H1 (cell line): ENCODE measurements around the gene CTNNA3. TPM values are rescaled to one million over a fixed set of nuclear protein-coding genes. Genes with fewer than 3 reads are reported as not detected.

ENCODE experiments used
- CTCF ChIA-PET: fragments of 300-600 bp; sonication (Branson Sonifier 250); formaldehyde crosslinking; loops from one replicate; lab custom pipeline; 2021; ENCODE audit not compliant: partially characterized antibody; lab: Charles Lee
- POLR2A ChIA-PET: fragments of 300-600 bp; sonication (Branson Sonifier 250); formaldehyde crosslinking; loops from one replicate; lab custom pipeline; 2021; ENCODE audit warnings: inconsistent platforms; ENCODE audit not compliant: partially characterized antibody; lab: Charles Lee
- DNase-seq, 2 experiments: peaks; one replicate each; pipeline versions ENCODE4 v3.0.0 to v3.0.0-alpha.2; 2010 to 2022; ENCODE audit warnings: low spot score in 2 of 2, low read depth in 1 of 2, mixed read lengths in 1 of 2
- FAIRE-seq: peaks from 2 replicates; lab custom pipeline; 2011; peaks lifted over from hg19 to GRCh38; lab: Jason Lieb, UNC
- H2AFZ ChIP-seq: 2 replicates; pipeline ENCODE4 v1.8.1; 2012; ENCODE audit warnings: low read length, inconsistent platforms
- H2AK5ac ChIP-seq: 2 replicates; pipeline ENCODE4 v1.6.1; 2013; ENCODE audit warnings: low read depth, low read length
- H2BK120ac ChIP-seq: replicated peaks from 2 replicates; pipeline ENCODE3; 2013; ENCODE audit warnings: low read depth, low read length, inconsistent platforms
- H2BK12ac ChIP-seq: 2 replicates; pipeline ENCODE4 v1.6.1; 2013; ENCODE audit warnings: low read depth, low read length
- H2BK15ac ChIP-seq: 2 replicates; pipeline ENCODE4 v1.6.1; 2013; ENCODE audit warnings: low read length
- H2BK20ac ChIP-seq: 2 replicates; pipeline ENCODE4 v1.6.1; 2013; ENCODE audit warnings: low read length
- H2BK5ac ChIP-seq: 2 replicates; pipeline ENCODE4 v1.6.1; 2013; ENCODE audit warnings: low read depth, low read length
- H3K14ac ChIP-seq: 2 replicates; pipeline ENCODE4 v1.6.1; 2013; ENCODE audit warnings: inconsistent platforms; ENCODE audit not compliant: insufficient read length
- H3K18ac ChIP-seq: 2 replicates; pipeline ENCODE4 v1.6.1; 2013; ENCODE audit warnings: low read length; ENCODE audit errors: extremely low read depth
- H3K23ac ChIP-seq: 2 replicates; pipeline ENCODE4 v1.6.1; 2013; ENCODE audit warnings: inconsistent platforms; ENCODE audit not compliant: insufficient read length
- H3K23me2 ChIP-seq: 2 replicates; pipeline ENCODE4 v1.6.1; 2013; ENCODE audit warnings: low read depth, low read length
- H3K27ac ChIP-seq: 2 replicates; pipeline ENCODE4 v1.6.1; 2011; ENCODE audit warnings: low read depth, low read length, inconsistent platforms
- H3K27me3 ChIP-seq, 4 experiments: replicated peaks in 1 of 4; 1 replicate in 1 of 4; 2 replicates in 3 of 4; pipeline versions ENCODE4 v1.6.1 to v1.8.1; 2011 to 2013; ENCODE audit warnings: low read length in 3 of 4, mild to moderate bottlenecking in 3 of 4, inconsistent platforms in 2 of 4, mixed read lengths in 2 of 4, moderate library complexity in 1 of 4; ENCODE audit not compliant: control insufficient read depth in 3 of 4, insufficient read depth in 3 of 4; ENCODE audit errors: extremely low read depth in 1 of 4
- H3K36me3 ChIP-seq, 4 experiments: 2 replicates each; pipeline versions ENCODE4 v1.6.1 to v1.8.1; 2011 to 2013; ENCODE audit warnings: mild to moderate bottlenecking in 4 of 4, low read length in 3 of 4, moderate library complexity in 2 of 4, control low read depth in 1 of 4, inconsistent platforms in 1 of 4; ENCODE audit not compliant: insufficient read depth in 4 of 4, control insufficient read depth in 2 of 4
- H3K4ac ChIP-seq: replicated peaks from 2 replicates; pipeline ENCODE3; 2013; ENCODE audit warnings: low read length, low read depth, mixed read lengths, inconsistent platforms; ENCODE audit not compliant: insufficient read length
- H3K4me1 ChIP-seq, 4 experiments: replicated peaks in 1 of 4; 1 replicate in 1 of 4; 2 replicates in 3 of 4; pipeline versions ENCODE4 v1.6.1 to v1.8.1; 2011 to 2013; ENCODE audit warnings: low read length in 3 of 4, inconsistent platforms in 2 of 4, mixed read lengths in 1 of 4; ENCODE audit not compliant: insufficient read depth in 4 of 4, control insufficient read depth in 3 of 4
- H3K4me2 ChIP-seq, 2 experiments: 2 replicates each; pipeline versions ENCODE4 v1.6.1 to v1.8.1; 2011 to 2013; ENCODE audit warnings: low read depth in 2 of 2, low read length in 2 of 2, control low read depth in 1 of 2, inconsistent platforms in 1 of 2, mild to moderate bottlenecking in 1 of 2; ENCODE audit not compliant: insufficient read depth in 1 of 2
- H3K4me3 ChIP-seq, 4 experiments: fragments of 200-600, 300-600 bp in 1 of 4; sonication (generic), shearing (Covaris generic), sonication (Bioruptor Twin) in 1 of 4; 2 replicates each; pipeline versions ENCODE4 v1.5.1 to v1.8.1; 2011 to 2016; ENCODE audit warnings: low read length in 4 of 4, low read depth in 3 of 4, control low read depth in 2 of 4, inconsistent platforms in 2 of 4, mild to moderate bottlenecking in 2 of 4, mixed read lengths in 1 of 4, moderate library complexity in 1 of 4; ENCODE audit not compliant: insufficient read depth in 2 of 4; ENCODE audit errors: extremely low read depth in 1 of 4
- H3K56ac ChIP-seq: replicated peaks from 2 replicates; pipeline ENCODE3; 2013; ENCODE audit warnings: low read depth, mild to moderate bottlenecking, mixed read lengths, low read length, inconsistent platforms; ENCODE audit not compliant: insufficient read length
- H3K79me1 ChIP-seq: 2 replicates; pipeline ENCODE4 v1.6.1; 2013; ENCODE audit warnings: low read depth, low read length, control low read depth
- H3K79me2 ChIP-seq, 2 experiments: 2 replicates each; pipeline versions ENCODE4 v1.6.1 to v1.8.1; 2012 to 2013; ENCODE audit warnings: low read length in 2 of 2, mild to moderate bottlenecking in 2 of 2, inconsistent platforms in 1 of 2; ENCODE audit not compliant: insufficient read depth in 2 of 2, control insufficient read depth in 1 of 2
- H3K9ac ChIP-seq, 4 experiments: replicated peaks in 1 of 4; 1 replicate in 1 of 4; 2 replicates in 3 of 4; pipeline versions ENCODE4 v1.6.1 to v1.8.1; 2011 to 2013; ENCODE audit warnings: low read depth in 3 of 4, low read length in 3 of 4, control low read depth in 2 of 4, mild to moderate bottlenecking in 2 of 4, moderate library complexity in 2 of 4, inconsistent platforms in 1 of 4; ENCODE audit errors: extremely low read depth in 1 of 4
- H3K9me3 ChIP-seq, 2 experiments: 2 replicates each; pipeline versions ENCODE4 v1.6.1 to v1.8.1; 2012 to 2013; ENCODE audit warnings: mild to moderate bottlenecking in 2 of 2, moderate library complexity in 2 of 2, control low read depth in 1 of 2, inconsistent platforms in 1 of 2, low read depth in 1 of 2, low read length in 1 of 2, mixed read lengths in 1 of 2; ENCODE audit not compliant: insufficient read depth in 2 of 2
- H4K20me1 ChIP-seq, 2 experiments: replicated peaks in 1 of 2; 2 replicates each; pipeline versions ENCODE3 to v1.8.1; 2011 to 2013; ENCODE audit warnings: inconsistent platforms in 2 of 2, low read length in 2 of 2, mild to moderate bottlenecking in 1 of 2; ENCODE audit not compliant: insufficient read depth in 2 of 2, control insufficient read depth in 1 of 2
- H4K5ac ChIP-seq: 2 replicates; pipeline ENCODE4 v1.6.1; 2013; ENCODE audit warnings: low read length, low read depth, mixed read lengths, inconsistent platforms; ENCODE audit not compliant: insufficient read length
- H4K8ac ChIP-seq: 2 replicates; pipeline ENCODE4 v1.8.0; 2013; ENCODE audit warnings: mild to moderate bottlenecking, moderate library complexity, low read length, inconsistent platforms; ENCODE audit not compliant: insufficient read depth; ENCODE audit errors: extremely low read depth
- H4K91ac ChIP-seq: replicated peaks from 2 replicates; pipeline ENCODE3; 2013; ENCODE audit warnings: low read length, mixed read lengths, inconsistent platforms; ENCODE audit not compliant: insufficient read length
- BACH1 ChIP-seq: IDR thresholded peaks from 2 replicates; pipeline ENCODE4 v1.6.1; 2012; ENCODE audit warnings: low read length, improper control_type of control experiment
- BRCA1 ChIP-seq: IDR thresholded peaks from 2 replicates; pipeline ENCODE4 v1.6.1; 2012; ENCODE audit warnings: low read depth, low read length, improper control_type of control experiment
- CEBPB ChIP-seq: IDR thresholded peaks from 2 replicates; pipeline ENCODE4 v1.6.1; 2012; ENCODE audit warnings: low read depth, low read length
- CREB1 ChIP-seq: IDR thresholded peaks from 2 replicates; pipeline ENCODE4 v1.6.1; 2012; ENCODE audit warnings: inconsistent platforms
- CTCF ChIP-seq, 3 experiments: IDR thresholded peaks; 1 replicate in 2 of 3; 2 replicates in 1 of 3; pipeline versions ENCODE4 v1.5.1 to v1.6.1; 2011; ENCODE audit warnings: low read length in 3 of 3, mild to moderate bottlenecking in 3 of 3, inconsistent platforms in 2 of 3, low read depth in 1 of 3, moderate library complexity in 1 of 3; ENCODE audit not compliant: insufficient read depth in 1 of 3; ENCODE audit errors: control extremely low read depth in 1 of 3
- KDM1A ChIP-seq: fragments of 200-600, 300-600 bp; sonication (generic); IDR thresholded peaks from 2 replicates; pipeline ENCODE4 v1.7.1; 2016; ENCODE audit warnings: mild to moderate bottlenecking, low read length, borderline replicate concordance
- RAD21 ChIP-seq, 2 experiments: IDR thresholded peaks in 1 of 2; conservative IDR thresholded peaks in 1 of 2; 2 replicates each; pipeline ENCODE4 v1.6.1; 2011; ENCODE audit warnings: low read depth in 2 of 2, low read length in 2 of 2, improper control_type of control experiment in 1 of 2, inconsistent platforms in 1 of 2, mild to moderate bottlenecking in 1 of 2, moderate library complexity in 1 of 2
- RXRA ChIP-seq: IDR thresholded peaks from 2 replicates; pipeline ENCODE4 v1.6.1; 2011; ENCODE audit warnings: low read depth, mild to moderate bottlenecking, low read length, moderate library complexity; ENCODE audit not compliant: insufficient read depth
- WGBS, 2 experiments: shearing (Covaris generic) in 1 of 2; methylation state at CpG; one replicate each; pipeline versions ENCODE4 v1.1.6 to v1.1.7; 2013 to 2015; ENCODE audit warnings: low lambda C conversion rate in 2 of 2, mixed read lengths in 2 of 2, inconsistent platforms in 1 of 2, low coverage in 1 of 2, missing lambda C conversion rate in 1 of 2; ENCODE audit not compliant: insufficient replicate concordance in 2 of 2, insufficient coverage in 1 of 2, insufficient read length in 1 of 2; ENCODE audit errors: extremely low coverage in 1 of 2, missing lambda C conversion rate in 1 of 2; 5-methylcytosine and 5-hydroxymethylcytosine counted together
- polyA plus RNA-seq, 7 experiments: library from polyadenylated mRNA; depleted of rRNA in 3 of 7; stranded (reverse) in 5 of 7; unstranded in 2 of 7; fragments of >200 nt in 5 of 7; fragments of 200-250 nt in 2 of 7; gene quantifications; 1 replicate in 5 of 7; 2 replicates in 1 of 7; 4 replicates in 1 of 7; pipeline versions ENCODE4 v1.2.1 to v1.2.3, GENCODE V29; 2011 to 2013; ENCODE audit warnings: missing spikeins in 2 of 7, mixed read lengths in 2 of 7
- total RNA-seq: library from RNA; stranded (reverse); fragmentation: NEBNext Ultra II Directional; extraction: Animal tissue kit (Norgen Biotek cat#: 25700); gene quantifications from 2 replicates; pipeline ENCODE4 v1.2.1, GENCODE V29; 2021

The CTNNA3 gene
- total and polyA plus RNA-seq, 2 of the 8 experiments (the other 6 are each of a cell fraction or from before 2014, with no cell fraction given): 1.3 to 1.5 TPM

GRCh38 chr10:66180581-66181318 is 1515.2 kb downstream of the CTNNA3 start:
- no peak overlapping the region for H3K4me2 ChIP-seq

More at GRCh38 chr10:66180581-66181318, 1515.2 kb downstream of the CTNNA3 start:
- Histone ChIP-seq H3K27me3 (no peaks in the 10 kb centered on the region), H3K9me3 (no peaks in the 10 kb centered on the region), H4K5ac (no peak overlapping the region), H3K79me2 (no peaks in the 10 kb centered on the region), H2BK20ac (no peak overlapping the region), H2BK12ac (no peak overlapping the region), H2BK15ac (no peak overlapping the region), H3K18ac (no peak overlapping the region), H4K91ac (no peak overlapping the region), H4K8ac (no peak overlapping the region), H3K79me1 (no peaks in the 10 kb centered on the region), H2BK5ac (no peak overlapping the region), H3K4me3 (no peak overlapping the region), H4K20me1 (no peaks in the 10 kb centered on the region), H2AK5ac (no peak overlapping the region), H3K4me1 (no peaks in the 10 kb centered on the region), H3K27ac (no peak overlapping the region), H3K56ac (no peak overlapping the region), H3K4ac (no peak overlapping the region), H3K9ac (no peak overlapping the region), H3K14ac (no peak overlapping the region), H2BK120ac (no peak overlapping the region), H3K23ac (no peak overlapping the region), H3K23me2 (no peaks in the 10 kb centered on the region), H3K36me3 (no peaks in the 10 kb centered on the region), H2AFZ (no peak overlapping the region; the same call in 1 of the 2 replicates)
- peak; percentile 50; the same call in 1 of the 2 replicates for TF ChIP-seq CEBPB
- TF ChIP-seq CTCF (IDR thresholded peaks at IDR 0.05; ENCODE audit: control extremely low read depth in 1 of 3, insufficient read depth in 1 of 3, low read depth in 1 of 3, low read length in 3 of 3): peak in 2 of 3 experiments; percentile 32 to 47; a peak in 2 of 4 replicates
- TF ChIP-seq BACH1: 0 out of 2 replicates have a peak, but pooled peaks have one; percentile 10
- TF ChIP-seq KDM1A: no peak
- no peak for TF ChIP-seq CREB1
- TF ChIP-seq RXRA: no peak
- TF ChIP-seq BRCA1: no peak
- peak; percentile 68 to 73 for TF ChIP-seq RAD21 (IDR thresholded peaks at IDR 0.05 in 1 of 2, conservative IDR thresholded peaks at IDR 0.05 in 1 of 2; ENCODE audit: low read depth in 2 of 2, low read length in 2 of 2)
- 61% methylated on average over 5 of the region's 5 CpGs; no CpG with 5 or more reads in 1 of the 2 experiments for WGBS, 2 experiments
- FAIRE-seq (peak; percentile 80), DNase-seq (no peak)
- POLR2A ChIA-PET: no interaction called here
- CTCF ChIA-PET: interaction anchor here (0.8 to 2.0 kb wide), 9 partner anchors 9 to 401 kb away, joined by 3 to 6 read pairs (median 3); no protein-coding TSS in a partner anchor
